Osteoblast (primary cell): Measurements from ENCODE around the gene GDF7. TPM values are rescaled to one million over a fixed set of nuclear protein-coding genes. Genes with fewer than 3 reads are reported as not detected.
A peak's percentile ranks its signal among the peaks of the same experiment; 100 is the strongest.

Source experiments
- DNase-seq: peaks from one replicate; pipeline ENCODE4 v3.0.0; 2011; ENCODE audit warnings: low spot score, mixed read lengths; ENCODE audit not compliant: insufficient read length; ENCODE audit errors: missing footprints
- H2AFZ ChIP-seq: 2 replicates; pipeline ENCODE4 v1.6.0; 2011; ENCODE audit warnings: mild to moderate bottlenecking, low read length
- H3K27ac ChIP-seq: 2 replicates; pipeline ENCODE4 v1.5.1; 2011; ENCODE audit warnings: mild to moderate bottlenecking, low read depth, low read length, moderate library complexity
- H3K27me3 ChIP-seq: 2 replicates; pipeline ENCODE4 v1.6.0; 2012; ENCODE audit warnings: mild to moderate bottlenecking, control low read depth, inconsistent platforms, low read length, moderate library complexity; ENCODE audit not compliant: insufficient read depth
- H3K36me3 ChIP-seq: 2 replicates; pipeline ENCODE4 v1.5.1; 2011; ENCODE audit warnings: mild to moderate bottlenecking, low read length, control low read depth, moderate library complexity; ENCODE audit not compliant: insufficient read depth
- H3K4me1 ChIP-seq: 2 replicates; pipeline ENCODE4 v1.5.1; 2011; ENCODE audit warnings: mild to moderate bottlenecking, low read length, control low read depth, moderate library complexity; ENCODE audit not compliant: insufficient read depth
- H3K4me2 ChIP-seq: 2 replicates; pipeline ENCODE4 v1.6.0; 2011; ENCODE audit warnings: mild to moderate bottlenecking, low read length; ENCODE audit not compliant: insufficient read depth
- H3K4me3 ChIP-seq: fragments of 200-600 bp; sonication (generic); 3 replicates; pipeline ENCODE4 v1.5.1; 2012; ENCODE audit warnings: mild to moderate bottlenecking, low read length, inconsistent platforms; ENCODE audit not compliant: insufficient read depth
- H3K79me2 ChIP-seq: 2 replicates; pipeline ENCODE4 v1.6.0; 2012; ENCODE audit warnings: mild to moderate bottlenecking, low read length, control low read depth, inconsistent platforms; ENCODE audit not compliant: insufficient read depth
- H3K9me3 ChIP-seq: 2 replicates; pipeline ENCODE4 v1.5.1; 2011; ENCODE audit warnings: low read depth, low read length, control low read depth
- H4K20me1 ChIP-seq: 2 replicates; pipeline ENCODE4 v1.6.0; 2012; ENCODE audit warnings: mild to moderate bottlenecking, low read length, control low read depth; ENCODE audit not compliant: insufficient read depth
- total RNA-seq: library from RNA; depleted of rRNA; stranded (reverse); fragments of >200 nt; gene quantifications from 2 replicates; pipeline ENCODE4 v1.2.3, GENCODE V29; 2012
- TF ChIP-seq, protein P1 (sequence below): IDR thresholded peaks from 2 replicates; pipeline ENCODE4 v1.5.1; 2011; ENCODE audit warnings: mild to moderate bottlenecking, low read depth, low read length, moderate library complexity; ENCODE audit errors: extremely low read depth

The GDF7 gene
- total RNA-seq, 1 donor = not detected

DNA sequence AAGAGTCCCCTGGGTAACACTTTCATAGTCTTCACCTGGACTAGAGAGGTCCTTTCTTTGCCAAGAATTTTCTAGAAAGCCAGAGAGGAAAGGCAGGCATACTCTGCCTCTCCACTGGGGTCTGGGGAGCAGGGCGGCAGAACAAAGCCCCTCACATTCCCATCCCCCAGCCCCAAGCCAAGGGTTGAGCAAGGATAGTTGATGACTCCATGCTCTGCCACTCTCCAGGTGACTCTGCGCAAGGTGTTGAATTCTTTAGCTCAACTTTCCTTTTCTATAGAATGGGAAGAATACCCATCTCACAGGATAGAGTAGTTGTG is 2.9 kb upstream of the GDF7 start:
- peaks cover 89% of the 10 kb centered on the region for H3K27me3 ChIP-seq
- no peak overlapping the region for H3K4me2 ChIP-seq
- TF ChIP-seq, protein P1, sequence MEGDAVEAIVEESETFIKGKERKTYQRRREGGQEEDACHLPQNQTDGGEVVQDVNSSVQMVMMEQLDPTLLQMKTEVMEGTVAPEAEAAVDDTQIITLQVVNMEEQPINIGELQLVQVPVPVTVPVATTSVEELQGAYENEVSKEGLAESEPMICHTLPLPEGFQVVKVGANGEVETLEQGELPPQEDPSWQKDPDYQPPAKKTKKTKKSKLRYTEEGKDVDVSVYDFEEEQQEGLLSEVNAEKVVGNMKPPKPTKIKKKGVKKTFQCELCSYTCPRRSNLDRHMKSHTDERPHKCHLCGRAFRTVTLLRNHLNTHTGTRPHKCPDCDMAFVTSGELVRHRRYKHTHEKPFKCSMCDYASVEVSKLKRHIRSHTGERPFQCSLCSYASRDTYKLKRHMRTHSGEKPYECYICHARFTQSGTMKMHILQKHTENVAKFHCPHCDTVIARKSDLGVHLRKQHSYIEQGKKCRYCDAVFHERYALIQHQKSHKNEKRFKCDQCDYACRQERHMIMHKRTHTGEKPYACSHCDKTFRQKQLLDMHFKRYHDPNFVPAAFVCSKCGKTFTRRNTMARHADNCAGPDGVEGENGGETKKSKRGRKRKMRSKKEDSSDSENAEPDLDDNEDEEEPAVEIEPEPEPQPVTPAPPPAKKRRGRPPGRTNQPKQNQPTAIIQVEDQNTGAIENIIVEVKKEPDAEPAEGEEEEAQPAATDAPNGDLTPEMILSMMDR = no peak
- H3K9me3 ChIP-seq = no peaks in the 10 kb centered on the region
- no peak overlapping the region for H3K27ac ChIP-seq
- DNase-seq = peak; percentile 82
- no peak overlapping the region for H3K4me3 ChIP-seq
- H3K79me2 ChIP-seq = no peaks in the 10 kb centered on the region
- H3K4me1 ChIP-seq = no peaks in the 10 kb centered on the region
- H4K20me1 ChIP-seq = no peaks in the 10 kb centered on the region
- H3K36me3 ChIP-seq = no peaks in the 10 kb centered on the region
- H2AFZ ChIP-seq = no peak overlapping the region

DNA sequence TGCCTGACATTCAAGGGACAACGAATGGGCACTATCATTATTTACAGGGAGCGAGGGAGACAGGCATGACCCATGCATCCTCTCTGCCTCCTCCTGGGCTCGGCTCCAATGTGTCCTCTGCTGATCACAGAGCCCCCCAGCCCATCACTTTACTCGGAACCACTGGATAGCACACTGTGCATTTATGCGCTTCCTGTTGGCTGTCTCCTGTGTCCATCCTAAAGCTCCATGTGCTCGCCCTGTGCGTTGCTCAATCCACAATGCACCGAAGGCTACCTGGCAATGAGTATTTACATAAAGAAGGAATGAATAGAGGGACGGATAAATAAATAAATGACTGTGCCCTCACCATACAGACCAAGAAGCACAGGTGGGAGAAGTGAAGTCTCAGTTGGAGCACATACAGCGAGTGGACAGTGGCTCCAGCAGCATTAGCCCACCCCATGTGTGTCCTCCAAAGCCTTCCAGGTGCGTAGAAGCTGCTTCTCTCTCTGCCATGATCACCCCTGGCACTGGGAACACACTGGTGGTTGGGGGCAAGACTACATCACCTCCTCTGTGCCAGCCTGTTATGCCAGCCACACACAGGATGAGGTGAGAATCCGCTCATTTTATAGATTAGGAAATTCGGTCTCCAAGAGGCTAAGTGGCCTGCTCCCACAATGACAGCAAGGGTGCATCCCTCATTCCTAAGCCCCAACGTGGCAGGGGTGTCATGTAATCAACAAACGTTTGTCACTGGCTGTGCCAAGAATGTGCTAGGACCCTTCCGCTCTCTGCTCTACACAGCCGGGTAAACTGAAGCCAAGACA is 2.3 kb upstream of the GDF7 start:
- Histone ChIP-seq H3K36me3 (no peaks in the 10 kb centered on the region), H3K9me3 (no peaks in the 10 kb centered on the region), H4K20me1 (no peaks in the 10 kb centered on the region), H3K79me2 (no peaks in the 10 kb centered on the region), H2AFZ (no peak overlapping the region), H3K4me1 (no peaks in the 10 kb centered on the region), H3K4me2 (no peak overlapping the region), H3K27ac (no peak overlapping the region), H3K4me3 (no peak overlapping the region), H3K27me3 (peaks cover 89% of the 10 kb centered on the region)
- TF ChIP-seq, protein P1 = no peak
- DNase-seq = peak; percentile 44

DNA sequence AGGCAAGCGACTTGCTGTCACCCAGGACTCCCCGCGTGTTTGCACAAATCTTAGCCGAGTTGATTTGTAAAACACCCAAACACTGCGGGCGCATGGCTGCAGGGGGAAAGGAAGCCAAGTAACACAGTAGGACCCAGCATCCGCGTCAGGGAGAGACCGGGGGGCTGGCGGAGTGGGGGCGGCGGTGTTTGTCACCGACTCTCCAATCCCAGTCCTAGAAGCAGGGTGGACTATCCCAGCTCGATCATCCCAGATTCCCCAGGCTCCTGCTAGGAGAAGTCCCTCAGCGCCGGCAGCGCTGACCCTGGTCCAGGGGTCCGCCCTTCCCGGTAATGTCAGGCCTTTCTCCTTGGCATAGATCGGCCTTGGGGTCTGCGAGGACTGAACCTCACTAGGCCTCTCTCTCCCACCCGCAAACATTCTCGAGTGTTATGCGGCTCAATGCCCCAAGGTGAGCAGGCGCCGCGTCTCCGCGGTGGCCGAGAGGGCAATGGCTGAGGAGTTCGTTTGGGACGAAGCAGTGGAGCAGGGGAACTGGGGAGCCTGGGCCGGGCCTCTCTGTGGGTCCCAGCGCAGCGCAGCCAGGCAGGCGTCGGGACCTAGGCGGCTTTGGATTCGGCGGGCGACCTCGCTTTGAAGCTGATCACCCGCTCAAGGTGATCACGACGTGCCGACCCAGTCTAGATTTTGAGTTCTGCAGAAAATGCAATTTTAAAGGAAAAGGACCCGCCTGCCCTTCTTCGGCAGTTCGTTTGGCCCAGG is 1.5 kb upstream of the GDF7 start:
- Histone ChIP-seq H3K27ac (no peak overlapping the region), H3K4me2 (peak overlapping the region; percentile 53), H3K27me3 (peaks cover 90% of the 10 kb centered on the region), H3K9me3 (no peaks in the 10 kb centered on the region), H3K4me3 (no peak overlapping the region), H3K4me1 (no peaks in the 10 kb centered on the region), H4K20me1 (no peaks in the 10 kb centered on the region), H3K79me2 (no peaks in the 10 kb centered on the region), H2AFZ (no peak overlapping the region), H3K36me3 (no peaks in the 10 kb centered on the region)
- TF ChIP-seq, protein P1 = no peak
- DNase-seq = peak; percentile 77

DNA sequence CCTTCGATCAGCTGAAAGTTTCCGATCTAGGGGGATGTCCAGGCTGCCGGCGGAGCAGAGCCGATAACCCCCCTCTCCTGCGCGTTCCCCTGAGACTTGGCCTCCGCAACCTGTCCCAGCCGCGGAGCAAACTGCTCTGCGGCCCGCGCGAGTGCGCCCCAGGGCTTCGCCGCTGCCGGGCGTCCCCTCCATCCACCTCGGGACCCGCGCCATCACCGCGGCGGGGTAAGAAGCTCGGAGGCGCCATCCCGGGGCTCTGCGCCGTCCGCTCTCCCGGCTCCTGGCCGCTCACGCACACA is 990 bp upstream of the GDF7 start:
- Histone ChIP-seq H3K27me3 (peaks cover 90% of the 10 kb centered on the region), H3K79me2 (no peaks in the 10 kb centered on the region), H3K27ac (no peak overlapping the region), H3K4me3 (peak overlapping the region; percentile 17), H2AFZ (no peak overlapping the region), H3K9me3 (no peaks in the 10 kb centered on the region), H3K4me1 (no peaks in the 10 kb centered on the region), H3K36me3 (no peaks in the 10 kb centered on the region), H3K4me2 (peak overlapping the region; percentile 53), H4K20me1 (no peaks in the 10 kb centered on the region)
- TF ChIP-seq, protein P1 = no peak
- peak; percentile 80 for DNase-seq
